A549 treated with Mapracorat at 1 μM for 4 hours (cell line): ENCODE data around the gene OTULINL. TPM values are rescaled to one million over a fixed set of nuclear protein-coding genes. Genes with fewer than 3 reads are reported as not detected.

Experiments used
- total RNA-seq: library from RNA; stranded (reverse); fragments of 200-300 nt; extraction: Qiagen RNA extraction; gene quantifications from 5 replicates; pipeline ENCODE4 v1.2.3, GENCODE V29; 2022

Gene OTULINL
- 14.1 to 20.7 TPM (median 18.5 TPM) in 5 replicates for total RNA-seq

DNA sequence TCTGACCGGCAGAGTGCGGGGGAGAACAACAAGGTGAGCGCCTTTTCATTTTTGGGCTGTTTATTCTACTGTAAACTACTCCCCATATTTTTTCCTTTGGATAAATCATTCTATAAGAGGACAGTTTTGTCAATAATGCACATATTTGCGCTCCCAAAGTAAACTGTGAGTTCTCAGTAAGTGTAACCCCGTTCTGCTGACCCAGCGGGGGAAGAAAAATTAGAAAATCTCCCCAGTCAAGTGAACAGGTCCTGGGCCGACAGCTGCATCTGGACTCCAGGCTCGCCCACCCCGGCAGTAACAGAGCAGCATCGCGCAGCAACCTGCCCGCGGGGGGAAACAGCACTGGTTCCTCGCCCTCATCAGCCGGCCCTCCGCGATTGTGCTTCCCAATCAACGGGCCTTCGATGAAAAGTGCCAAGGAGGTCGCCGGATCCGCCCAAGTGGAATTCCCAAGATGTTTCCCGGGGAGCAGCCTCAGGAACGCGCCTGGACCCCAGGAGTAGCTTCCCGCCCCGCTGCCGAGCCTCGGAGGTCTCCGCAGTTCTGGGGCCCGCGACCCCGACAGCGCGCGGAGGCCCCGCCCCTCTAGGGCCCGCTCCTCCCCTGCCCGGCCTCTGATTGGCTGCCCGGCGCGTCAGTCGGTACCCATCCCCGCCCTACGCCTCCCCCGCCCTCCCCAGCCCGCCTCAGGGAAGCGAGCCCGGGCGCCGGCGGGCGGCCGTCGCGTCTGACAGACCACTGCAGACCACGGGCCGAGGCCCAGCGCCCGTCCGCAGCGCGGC, at the start of gene OTULINL:
OTULINL (plus strand) TSS at position 687 of the 785 bp plus-strand sequence. CDS start 103 bp downstream, outside the sequence.

Other genes with a start within 250 kb of the OTULINL start
- 16.4 to 22.7 TPM (median 21.9 TPM) in 5 replicates for gene OTULIN, start 82.9 kb downstream of the OTULINL start, total RNA-seq